ENCODE measurements around the gene TLE3. TPM values are rescaled to one million over a fixed set of nuclear protein-coding genes. Genes with fewer than 3 reads are reported as not detected.

TLE3 gene
- polyA plus RNA-seq, 3 donors from 2014 or later, result 0.06 to 18.6 (median 3.9) TPM

DNA sequence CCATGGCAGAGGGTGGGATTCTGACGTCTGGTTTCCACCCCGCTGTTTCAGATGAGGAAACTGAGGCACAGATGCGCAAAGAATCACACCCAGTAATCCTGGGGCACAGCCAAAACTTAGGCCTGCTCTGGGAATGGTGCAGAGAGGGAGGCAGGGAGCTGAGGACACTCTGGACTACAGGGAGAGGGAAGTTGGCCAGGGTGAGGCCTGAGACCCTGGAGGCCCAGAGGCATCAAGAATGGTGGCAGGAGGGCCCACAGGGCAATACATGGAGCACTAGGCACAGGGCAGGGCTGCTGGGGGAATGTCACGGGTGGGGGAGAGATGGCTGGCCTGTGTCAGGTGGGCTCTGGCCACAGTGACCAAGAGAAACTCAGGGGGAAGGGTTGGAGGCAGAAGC, 63.6 kb downstream of the TLE3 start:
- no peak overlapping the region for H3K27ac Mint-ChIP-seq
- no peak overlapping the region for H3K4me3 Mint-ChIP-seq
- H3K9me3 Mint-ChIP-seq, result no peaks in the 10 kb centered on the region
- DNase-seq, result no peak
- peaks cover 0 to 6% (median 1%) of the 10 kb centered on the region in 3 donors for H3K27me3 Mint-ChIP-seq (ENCODE audit: low read depth in 3 of 3)
- no peaks in the 10 kb centered on the region for H3K4me1 Mint-ChIP-seq
- no peaks in the 10 kb centered on the region for H3K36me3 Mint-ChIP-seq

GRCh38 chr15:70033529-70034140, 64.1 kb downstream of the TLE3 start:
- no peak for DNase-seq

DNA sequence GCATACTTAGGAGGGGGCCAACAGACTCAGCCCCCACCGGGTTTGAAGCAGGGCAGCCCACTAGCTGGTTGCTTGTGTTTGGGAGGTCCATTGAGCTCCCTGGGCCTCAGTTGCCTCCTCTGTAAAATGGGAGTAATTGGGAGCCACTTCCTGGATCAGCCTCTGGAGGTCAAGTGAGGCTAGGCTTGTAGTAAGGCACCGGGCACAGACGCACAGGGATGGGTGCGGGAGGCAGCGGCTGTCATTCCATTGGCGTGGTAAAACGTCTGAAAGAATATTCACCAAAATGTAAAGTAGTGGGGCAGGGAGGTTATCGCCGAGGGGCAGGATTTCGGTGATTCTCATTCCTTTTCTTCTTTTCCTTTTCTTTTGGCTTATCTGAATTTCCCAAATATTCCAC, 64.6 kb downstream of the TLE3 start:
- no peak for DNase-seq
- no peak overlapping the region for H3K4me3 Mint-ChIP-seq
- no peak overlapping the region for H3K27ac Mint-ChIP-seq
- no peaks in the 10 kb centered on the region for H3K9me3 Mint-ChIP-seq
- H3K4me1 Mint-ChIP-seq, result no peaks in the 10 kb centered on the region
- peaks cover 0 to 6% (median 2%) of the 10 kb centered on the region in 3 donors for H3K27me3 Mint-ChIP-seq (ENCODE audit: low read depth in 3 of 3)
- H3K36me3 Mint-ChIP-seq, result no peaks in the 10 kb centered on the region

More at GRCh38 chr15:70033529-70034140, 64.1 kb downstream of the TLE3 start:
- H3K36me3 Mint-ChIP-seq, result no peaks in the 10 kb centered on the region
- no peak overlapping the region for H3K27ac Mint-ChIP-seq
- no peaks in the 10 kb centered on the region for H3K9me3 Mint-ChIP-seq
- no peak overlapping the region for H3K4me3 Mint-ChIP-seq
- peaks cover 0 to 6% (median 1%) of the 10 kb centered on the region in 3 donors for H3K27me3 Mint-ChIP-seq (ENCODE audit: low read depth in 3 of 3)
- no peaks in the 10 kb centered on the region for H3K4me1 Mint-ChIP-seq

- Mint-ChIP-seq H3K27ac (no peak overlapping the region), H3K4me1 (no peaks in the 10 kb centered on the region), H3K9me3 (no peaks in the 10 kb centered on the region), H3K36me3 (no peaks in the 10 kb centered on the region), H3K27me3 (ENCODE audit: low read depth in 3 of 3) (peaks cover 0 to 6% (median 2%) of the 10 kb centered on the region in 3 donors), H3K4me3 (no peak overlapping the region)
- DNase-seq, result no peak
Observed at GRCh38 chr15:70032509-70032908, 65.2 kb downstream of the TLE3 start.

- Mint-ChIP-seq H3K27ac (no peak overlapping the region), H3K4me3 (no peak overlapping the region), H3K4me1 (no peaks in the 10 kb centered on the region), H3K36me3 (no peaks in the 10 kb centered on the region), H3K9me3 (no peaks in the 10 kb centered on the region), H3K27me3 (ENCODE audit: low read depth in 3 of 3) (peaks cover 2 to 6% (median 2%) of the 10 kb centered on the region in 3 donors)
- no peak for DNase-seq
Observed at GRCh38 chr15:70031713-70032112, 66.0 kb downstream of the TLE3 start.

DNA sequence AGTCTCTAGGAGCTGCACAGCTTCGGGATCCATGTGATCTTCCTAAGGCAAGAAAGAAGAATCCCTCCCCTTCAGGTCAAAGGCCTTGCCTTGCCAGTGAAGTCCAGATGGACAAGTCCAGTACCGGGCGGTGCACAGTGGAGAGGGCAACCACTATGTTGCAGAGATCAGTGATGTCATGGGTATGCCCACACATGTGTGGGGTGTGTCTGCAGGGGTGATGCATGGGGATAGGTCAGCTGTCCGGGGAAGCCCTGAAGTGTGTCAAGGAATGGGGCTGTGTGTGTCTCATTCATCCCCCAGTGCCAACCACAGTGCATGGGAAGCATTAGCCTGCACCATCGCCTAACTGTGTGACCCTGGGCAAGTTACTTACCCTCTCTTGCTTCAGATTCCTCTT, 66.5 kb downstream of the TLE3 start:
- no peak for DNase-seq
- Mint-ChIP-seq H3K9me3 (no peaks in the 10 kb centered on the region), H3K27me3 (ENCODE audit: low read depth in 3 of 3) (peaks cover 2 to 6% (median 2%) of the 10 kb centered on the region in 3 donors), H3K4me3 (no peak overlapping the region), H3K4me1 (no peaks in the 10 kb centered on the region), H3K36me3 (no peaks in the 10 kb centered on the region), H3K27ac (no peak overlapping the region)

- DNase-seq, result no peak
- H3K27ac Mint-ChIP-seq, result no peak overlapping the region
- peaks cover 2 to 6% (median 2%) of the 10 kb centered on the region in 3 donors for H3K27me3 Mint-ChIP-seq (ENCODE audit: low read depth in 3 of 3)
- H3K36me3 Mint-ChIP-seq, result no peaks in the 10 kb centered on the region
- H3K4me3 Mint-ChIP-seq, result no peak overlapping the region
- H3K4me1 Mint-ChIP-seq, result no peaks in the 10 kb centered on the region
- H3K9me3 Mint-ChIP-seq, result no peaks in the 10 kb centered on the region
Observed at GRCh38 chr15:70030851-70031250, 66.9 kb downstream of the TLE3 start.

- H3K27me3 Mint-ChIP-seq (ENCODE audit: low read depth in 3 of 3), result peaks cover 2 to 11% (median 2%) of the 10 kb centered on the region in 3 donors
- no peaks in the 10 kb centered on the region for H3K9me3 Mint-ChIP-seq
- no peaks in the 10 kb centered on the region for H3K36me3 Mint-ChIP-seq
- H3K27ac Mint-ChIP-seq, result no peak overlapping the region
- DNase-seq, result no peak
- H3K4me3 Mint-ChIP-seq, result no peak overlapping the region
- peaks cover 0 to under 1% of the 10 kb centered on the region in 2 donors for H3K4me1 Mint-ChIP-seq
Observed at GRCh38 chr15:70029297-70029701, 68.4 kb downstream of the TLE3 start.

DNA sequence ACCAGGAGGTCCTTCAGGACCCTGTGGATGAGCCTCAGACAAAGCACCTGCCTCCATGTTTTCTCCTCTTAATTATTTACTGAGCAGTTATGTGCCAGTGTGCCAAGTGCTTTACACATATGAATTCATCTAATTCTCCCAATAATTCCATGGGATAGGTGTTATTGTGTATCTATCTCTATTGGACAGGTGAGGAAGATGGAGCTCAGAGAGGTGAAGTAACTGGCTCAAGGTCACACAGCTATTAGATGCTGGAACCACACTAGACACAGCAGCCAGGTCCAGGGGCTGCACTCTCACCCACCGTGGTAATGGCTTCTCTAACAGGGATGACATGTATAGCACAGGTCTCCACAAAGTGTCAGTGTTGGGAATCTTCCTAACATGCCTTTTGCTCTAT, 70.2 kb downstream of the TLE3 start:
- peaks cover 15 to 18% of the 10 kb centered on the region in 2 donors for H3K4me1 Mint-ChIP-seq
- H3K9me3 Mint-ChIP-seq, result no peaks in the 10 kb centered on the region
- H3K27me3 Mint-ChIP-seq (ENCODE audit: low read depth in 3 of 3), result peaks cover 2 to 18% (median 5%) of the 10 kb centered on the region in 3 donors
- H3K27ac Mint-ChIP-seq, result no peak overlapping the region
- no peak overlapping the region for H3K4me3 Mint-ChIP-seq
- H3K36me3 Mint-ChIP-seq, result no peaks in the 10 kb centered on the region
- DNase-seq, result no peak

DNA sequence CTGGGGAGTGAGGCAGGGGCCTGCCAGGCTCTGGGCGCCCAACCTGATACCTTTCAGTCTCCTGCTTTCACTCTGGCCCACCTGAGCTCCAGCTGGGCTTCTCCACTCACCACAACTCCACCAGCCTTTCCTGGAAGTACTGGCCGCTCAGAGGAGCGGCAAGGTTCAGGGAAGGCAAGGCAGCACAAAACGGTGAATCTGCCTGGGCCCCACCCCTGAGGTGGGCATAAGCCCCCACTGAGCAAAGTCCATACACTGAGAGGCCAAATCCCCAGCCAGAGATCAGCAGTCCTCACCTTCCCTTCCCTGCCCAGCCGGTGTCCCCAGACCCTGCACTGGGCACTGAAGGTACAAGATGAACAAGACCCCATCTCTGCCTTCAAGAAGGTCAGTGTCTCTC, 70.7 kb downstream of the TLE3 start:
- peaks cover 0 to 3% (median 0%) of the 10 kb centered on the region in 3 donors for H3K36me3 Mint-ChIP-seq
- peaks cover 17 to 22% of the 10 kb centered on the region in 2 donors for H3K4me1 Mint-ChIP-seq
- no peaks in the 10 kb centered on the region for H3K9me3 Mint-ChIP-seq
- no peak for DNase-seq
- H3K4me3 Mint-ChIP-seq, result no peak overlapping the region
- H3K27me3 Mint-ChIP-seq (ENCODE audit: low read depth in 3 of 3), result peaks cover 2 to 18% (median 4%) of the 10 kb centered on the region in 3 donors
- H3K27ac Mint-ChIP-seq, result no peak overlapping the region

GRCh38 chr15:70025413-70026296, 72.1 kb downstream of the TLE3 start:
- DNase-seq, result no peak
- peaks cover 17 to 22% of the 10 kb centered on the region in 2 donors for H3K4me1 Mint-ChIP-seq
- H3K4me3 Mint-ChIP-seq, result no peak overlapping the region
- peaks cover 4 to 17% (median 4%) of the 10 kb centered on the region in 3 donors for H3K27me3 Mint-ChIP-seq (ENCODE audit: low read depth in 3 of 3)
- H3K27ac Mint-ChIP-seq, result no peak overlapping the region
- H3K36me3 Mint-ChIP-seq, result peaks cover 0 to 3% (median 0%) of the 10 kb centered on the region in 3 donors
- H3K9me3 Mint-ChIP-seq, result no peaks in the 10 kb centered on the region

- no peak for DNase-seq
- Mint-ChIP-seq H3K4me1 (peaks cover 17 to 22% of the 10 kb centered on the region in 2 donors), H3K9me3 (no peaks in the 10 kb centered on the region), H3K4me3 (no peak overlapping the region), H3K27me3 (ENCODE audit: low read depth in 3 of 3) (peaks cover 4 to 14% (median 6%) of the 10 kb centered on the region in 3 donors), H3K27ac (peak overlapping the region in 1 of 6 donors; percentile 62), H3K36me3 (peaks cover 0 to 3% (median 0%) of the 10 kb centered on the region in 3 donors)
Observed at GRCh38 chr15:70024521-70024920, 73.2 kb downstream of the TLE3 start.

DNA sequence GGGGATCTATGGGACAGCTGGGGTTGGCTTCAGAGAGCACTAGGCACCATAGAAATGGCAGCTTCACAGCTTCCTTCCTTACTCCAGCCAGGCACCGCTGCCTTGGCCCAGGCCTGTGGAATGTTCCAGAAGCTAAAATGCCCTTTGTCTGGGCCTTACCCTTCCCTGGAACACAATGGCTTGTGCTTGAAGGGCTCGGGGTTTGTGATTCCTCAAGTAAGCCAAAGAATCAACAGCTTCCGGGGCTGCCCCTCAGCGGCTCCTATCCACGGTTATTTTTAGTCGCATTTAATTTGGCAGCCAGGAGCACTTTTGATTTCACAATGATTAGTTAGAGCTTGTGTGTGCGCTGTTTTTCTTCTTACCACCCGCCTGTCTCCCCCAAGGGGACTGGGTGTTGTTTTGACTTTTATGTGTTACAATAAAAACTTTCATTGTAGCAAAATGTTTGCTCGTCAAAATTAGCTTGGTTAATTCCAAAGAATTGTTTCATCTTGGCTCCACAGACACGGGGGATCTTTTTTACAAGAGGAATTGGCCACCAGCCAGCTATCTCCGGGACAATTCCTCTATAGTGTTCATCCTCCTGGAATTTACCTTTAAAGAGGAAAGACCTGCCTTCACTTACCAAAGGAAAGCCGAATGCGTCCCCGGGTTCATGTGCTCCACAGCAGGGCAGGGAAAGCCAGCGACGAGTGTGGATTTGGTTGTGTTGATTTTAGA, 73.8 kb downstream of the TLE3 start:
- Mint-ChIP-seq H3K9me3 (no peaks in the 10 kb centered on the region), H3K27ac (peak overlapping the region in 3 of 6 donors; percentile 51 to 80 (median 74)), H3K36me3 (peaks cover 0 to 3% (median 0%) of the 10 kb centered on the region in 3 donors), H3K4me1 (peaks cover 17 to 22% of the 10 kb centered on the region in 2 donors), H3K4me3 (peak overlapping the region in 2 of 5 donors; percentile 27 to 69), H3K27me3 (ENCODE audit: low read depth in 3 of 3) (peaks cover 7 to 14% (median 8%) of the 10 kb centered on the region in 3 donors)
- no peak for DNase-seq

Data from immature natural killer cell (primary cell).